Activated T-helper 17 cell treated with anti-CD3 and anti-CD28 coated beads, Interleukin-2, amount 50 U/mL, for 72 hours (primary cell): ENCODE measurements around the gene OFD1. TPM values are rescaled to one million over a fixed set of nuclear protein-coding genes. Genes with fewer than 3 reads are reported as not detected.

Experiments
- ATAC-seq: fragments of 150-1000 bp; cut with Tn5 transposase; replicated peaks from 2 replicates; pipeline ENCODE4 v1.10.0; 2021; ENCODE audit warnings: mild to moderate bottlenecking, moderate library complexity
- H3K27ac Mint-ChIP-seq: one replicate; pipeline ENCODE4 v1.8.0; 2022; ENCODE audit warnings: mixed read lengths
- H3K27me3 Mint-ChIP-seq: one replicate; pipeline ENCODE4 v1.8.0; 2022; ENCODE audit warnings: mixed read lengths
- H3K36me3 Mint-ChIP-seq: one replicate; pipeline ENCODE4 v1.8.0; 2022; ENCODE audit warnings: low read depth, mild to moderate bottlenecking, mixed read lengths
- H3K4me1 Mint-ChIP-seq: one replicate; pipeline ENCODE4 v1.8.0; 2022; ENCODE audit warnings: mixed read lengths
- H3K4me3 Mint-ChIP-seq: one replicate; pipeline ENCODE4 v1.8.0; 2022; ENCODE audit warnings: mild to moderate bottlenecking, mixed read lengths
- H3K9me3 Mint-ChIP-seq: one replicate; pipeline ENCODE4 v1.8.0; 2022; ENCODE audit warnings: mixed read lengths
- total RNA-seq, 2 donors: library from RNA; stranded (reverse); gene quantifications; one replicate each; pipeline ENCODE4 v1.2.3, GENCODE V29; 2022

OFD1 gene
- total RNA-seq, 2 donors from 2014 or later: 27.8 to 61.7 TPM

GRCh38 chrX:13697455-13697854, 37.1 kb upstream of the OFD1 start:
- no peaks in the 10 kb centered on the region for H3K27me3 Mint-ChIP-seq
- peaks cover 49% of the 10 kb centered on the region for H3K4me1 Mint-ChIP-seq
- no peaks in the 10 kb centered on the region for H3K9me3 Mint-ChIP-seq
- peaks cover 68% of the 10 kb centered on the region for H3K36me3 Mint-ChIP-seq
- peak; percentile 31 for ATAC-seq
- H3K27ac Mint-ChIP-seq: no peak overlapping the region
- H3K4me3 Mint-ChIP-seq: no peak overlapping the region

GRCh38 chrX:13697976-13698375, 36.6 kb upstream of the OFD1 start:
- Mint-ChIP-seq H3K27ac (no peak overlapping the region), H3K9me3 (no peaks in the 10 kb centered on the region), H3K4me3 (no peak overlapping the region), H3K36me3 (peaks cover 67% of the 10 kb centered on the region), H3K4me1 (peaks cover 44% of the 10 kb centered on the region), H3K27me3 (no peaks in the 10 kb centered on the region)
- no peak for ATAC-seq

- no peak overlapping the region for H3K27ac Mint-ChIP-seq
- H3K27me3 Mint-ChIP-seq: no peaks in the 10 kb centered on the region
- no peak overlapping the region for H3K4me3 Mint-ChIP-seq
- H3K9me3 Mint-ChIP-seq: no peaks in the 10 kb centered on the region
- ATAC-seq: no peak
- H3K36me3 Mint-ChIP-seq: peaks cover 62% of the 10 kb centered on the region
- H3K4me1 Mint-ChIP-seq: peaks cover 40% of the 10 kb centered on the region
Measured at GRCh38 chrX:13698432-13698831, 36.1 kb upstream of the OFD1 start.

GRCh38 chrX:13699183-13699826, 35.2 kb upstream of the OFD1 start:
- H3K4me1 Mint-ChIP-seq: peaks cover 43% of the 10 kb centered on the region
- ATAC-seq: peak; percentile 51
- H3K27me3 Mint-ChIP-seq: no peaks in the 10 kb centered on the region
- H3K4me3 Mint-ChIP-seq: peak overlapping the region; percentile 29
- H3K36me3 Mint-ChIP-seq: peaks cover 66% of the 10 kb centered on the region
- no peak overlapping the region for H3K27ac Mint-ChIP-seq
- no peaks in the 10 kb centered on the region for H3K9me3 Mint-ChIP-seq

- no peak overlapping the region for H3K4me3 Mint-ChIP-seq
- peaks cover 38% of the 10 kb centered on the region for H3K4me1 Mint-ChIP-seq
- H3K9me3 Mint-ChIP-seq: no peaks in the 10 kb centered on the region
- peaks cover 65% of the 10 kb centered on the region for H3K36me3 Mint-ChIP-seq
- no peak overlapping the region for H3K27ac Mint-ChIP-seq
- ATAC-seq: no peak
- H3K27me3 Mint-ChIP-seq: no peaks in the 10 kb centered on the region
Measured at GRCh38 chrX:13700380-13700779, 34.2 kb upstream of the OFD1 start.

GRCh38 chrX:13702111-13702789, 32.3 kb upstream of the OFD1 start:
- Mint-ChIP-seq H3K9me3 (no peaks in the 10 kb centered on the region), H3K27me3 (no peaks in the 10 kb centered on the region), H3K27ac (peak overlapping the region; percentile 76), H3K4me3 (peak overlapping the region; percentile 51), H3K36me3 (peaks cover 57% of the 10 kb centered on the region), H3K4me1 (peaks cover 36% of the 10 kb centered on the region)
- ATAC-seq: no peak

- ATAC-seq: peak; percentile 81
- peaks cover 33% of the 10 kb centered on the region for H3K4me1 Mint-ChIP-seq
Measured at GRCh38 chrX:13703135-13703534, 31.4 kb upstream of the OFD1 start.

GRCh38 chrX:13703589-13703988, 31.0 kb upstream of the OFD1 start:
- Mint-ChIP-seq H3K36me3 (peaks cover 65% of the 10 kb centered on the region), H3K4me3 (peak overlapping the region; percentile 51), H3K9me3 (no peaks in the 10 kb centered on the region), H3K4me1 (peaks cover 33% of the 10 kb centered on the region), H3K27me3 (no peaks in the 10 kb centered on the region), H3K27ac (peak overlapping the region; percentile 63)
- peak; percentile 55 for ATAC-seq

More at GRCh38 chrX:13703135-13703534, 31.4 kb upstream of the OFD1 start:
- Mint-ChIP-seq H3K4me3 (peak overlapping the region; percentile 51), H3K9me3 (no peaks in the 10 kb centered on the region), H3K27ac (peak overlapping the region; percentile 63), H3K27me3 (no peaks in the 10 kb centered on the region), H3K36me3 (peaks cover 60% of the 10 kb centered on the region)

- H3K9me3 Mint-ChIP-seq: no peaks in the 10 kb centered on the region
- H3K4me1 Mint-ChIP-seq: no peaks in the 10 kb centered on the region
- H3K4me3 Mint-ChIP-seq: no peak overlapping the region
- no peak for ATAC-seq
- no peaks in the 10 kb centered on the region for H3K27me3 Mint-ChIP-seq
- peaks cover 72% of the 10 kb centered on the region for H3K36me3 Mint-ChIP-seq
- H3K27ac Mint-ChIP-seq: no peak overlapping the region
Measured at GRCh38 chrX:13711141-13711540, 23.4 kb upstream of the OFD1 start.

GRCh38 chrX:13716455-13716854, 18.1 kb upstream of the OFD1 start:
- ATAC-seq: peak; percentile 93
- Mint-ChIP-seq H3K9me3 (no peaks in the 10 kb centered on the region), H3K4me1 (peaks cover 4% of the 10 kb centered on the region), H3K36me3 (peaks cover 84% of the 10 kb centered on the region), H3K4me3 (peak overlapping the region; percentile 57), H3K27me3 (no peaks in the 10 kb centered on the region), H3K27ac (peak overlapping the region; percentile 83)

GRCh38 chrX:13716905-13717304, 17.6 kb upstream of the OFD1 start:
- Mint-ChIP-seq H3K27ac (no peak overlapping the region), H3K4me3 (no peak overlapping the region), H3K36me3 (peaks cover 84% of the 10 kb centered on the region), H3K27me3 (no peaks in the 10 kb centered on the region), H3K9me3 (no peaks in the 10 kb centered on the region), H3K4me1 (peaks cover 4% of the 10 kb centered on the region)
- peak; percentile 54 for ATAC-seq

- no peak overlapping the region for H3K4me3 Mint-ChIP-seq
- H3K36me3 Mint-ChIP-seq: peaks cover 83% of the 10 kb centered on the region
- H3K4me1 Mint-ChIP-seq: peaks cover 4% of the 10 kb centered on the region
- H3K27me3 Mint-ChIP-seq: no peaks in the 10 kb centered on the region
- H3K9me3 Mint-ChIP-seq: no peaks in the 10 kb centered on the region
- ATAC-seq: peak; percentile 38
- no peak overlapping the region for H3K27ac Mint-ChIP-seq
Measured at GRCh38 chrX:13717700-13718472, 16.7 kb upstream of the OFD1 start.

- no peak for ATAC-seq
- peaks cover 92% of the 10 kb centered on the region for H3K36me3 Mint-ChIP-seq
- no peaks in the 10 kb centered on the region for H3K27me3 Mint-ChIP-seq
- no peak overlapping the region for H3K4me3 Mint-ChIP-seq
- no peaks in the 10 kb centered on the region for H3K9me3 Mint-ChIP-seq
- no peak overlapping the region for H3K27ac Mint-ChIP-seq
- peaks cover 13% of the 10 kb centered on the region for H3K4me1 Mint-ChIP-seq
Measured at GRCh38 chrX:13719192-13719856, 15.2 kb upstream of the OFD1 start.

GRCh38 chrX:13721371-13721770, 13.2 kb upstream of the OFD1 start:
- peaks cover 87% of the 10 kb centered on the region for H3K36me3 Mint-ChIP-seq
- ATAC-seq: no peak
- no peaks in the 10 kb centered on the region for H3K9me3 Mint-ChIP-seq
- no peaks in the 10 kb centered on the region for H3K27me3 Mint-ChIP-seq
- H3K27ac Mint-ChIP-seq: no peak overlapping the region
- no peak overlapping the region for H3K4me3 Mint-ChIP-seq
- peaks cover 24% of the 10 kb centered on the region for H3K4me1 Mint-ChIP-seq
